Adipose tissue (tissue), 3 donors: Measurements from ENCODE around the gene PATJ. TPM values are rescaled to one million over a fixed set of nuclear protein-coding genes. Genes with fewer than 3 reads are reported as not detected.
"Not testable (repeated sequence)": the region's sequence is repeated elsewhere in the genome, so short reads cannot be mapped to it uniquely, and the experiment has no call there.

Experiments used
- H3K27ac ChIP-seq: one replicate; pipeline ENCODE4 v1.5.1; 2013; ENCODE audit warnings: low read depth, low read length
- WGBS, 3 donors: extraction: QIAGEN DNeasy Blood & Tissue Kit; methylation state at CpG; one replicate each; pipeline ENCODE4 v1.1.7; 2013; 5-methylcytosine and 5-hydroxymethylcytosine counted together
- polyA plus RNA-seq, 3 donors: library from polyadenylated mRNA; stranded (reverse); fragments of 200-250 nt; gene quantifications; one replicate each; pipeline ENCODE4 v1.2.3, GENCODE V29; 2013
- donor health status: healthy with polysubstance abuse.
- donor health status: Bipolar disorder and iron deficiency.
- donor health status: healthy.

The PATJ gene
- polyA plus RNA-seq, 3 donors, result 2.6 to 9.8 (median 2.9) TPM

GRCh38 chr1:61921435-61921834, 179.2 kb downstream of the PATJ start:
- no peak overlapping the region for H3K27ac ChIP-seq

DNA sequence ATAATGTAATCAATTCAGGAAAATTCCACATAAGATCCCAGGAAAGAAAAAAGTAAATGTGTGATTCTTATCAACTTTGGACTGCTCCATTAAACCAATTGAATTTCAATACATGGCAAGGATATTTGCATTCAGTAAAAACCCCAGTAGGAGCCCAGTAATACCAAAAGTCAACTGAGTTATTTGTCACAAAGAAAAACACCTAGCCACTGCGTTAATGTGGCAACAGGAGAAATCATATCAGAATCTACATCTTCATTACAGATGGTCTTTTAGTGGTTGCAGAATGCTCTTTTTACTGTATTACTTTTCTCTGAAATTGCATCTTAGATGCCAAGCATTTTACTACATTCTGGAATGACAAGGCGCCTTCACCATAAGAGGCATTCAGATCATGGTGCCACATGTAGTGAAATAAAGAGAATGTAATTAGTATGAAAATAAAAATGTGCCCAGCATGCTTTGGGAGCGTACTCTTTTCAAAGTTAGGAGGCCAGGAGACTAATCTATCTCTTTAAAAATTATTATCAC, 180.7 kb downstream of the PATJ start:
- no peak overlapping the region for H3K27ac ChIP-seq
- 93 to 98% (median 96%) methylated on average over 3 of the region's 3 CpGs for WGBS, 3 donors

GRCh38 chr1:61925591-61926298, 183.5 kb downstream of the PATJ start:
- WGBS, 3 donors, result 95 to 100% (median 97%) methylated on average over 1 of the region's 1 CpG
- no peak overlapping the region for H3K27ac ChIP-seq

DNA sequence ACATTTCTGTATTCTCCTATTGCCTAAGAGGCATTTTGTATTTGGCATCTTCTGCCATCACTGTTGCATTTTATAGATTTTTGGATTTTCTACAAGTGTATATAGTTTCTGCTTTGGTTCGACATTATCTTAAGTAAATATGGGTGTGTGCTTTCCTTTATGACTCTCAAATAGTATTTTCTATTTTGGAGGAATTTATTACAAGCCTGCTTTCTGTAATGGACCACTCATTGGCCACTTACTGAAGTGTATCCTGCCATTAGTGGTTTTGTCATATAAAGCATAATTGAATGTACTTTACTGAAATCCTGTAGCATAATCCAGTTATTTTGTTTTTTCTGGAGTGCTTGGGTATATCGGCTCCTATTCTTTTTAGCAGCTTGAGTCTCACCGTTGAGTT, 184.3 kb downstream of the PATJ start:
- WGBS, 3 donors, result 83 to 91% (median 91%) methylated on average over 3 of the region's 3 CpGs
- H3K27ac ChIP-seq, result no peak overlapping the region

GRCh38 chr1:61930116-61930645, 187.9 kb downstream of the PATJ start:
- WGBS, 3 donors, result 93 to 97% (median 95%) methylated on average over 5 of the region's 5 CpGs
- H3K27ac ChIP-seq, result no peak overlapping the region

- no peak overlapping the region for H3K27ac ChIP-seq
- 91 to 98% (median 97%) methylated on average over 3 of the region's 3 CpGs for WGBS, 3 donors
Measured at GRCh38 chr1:61931587-61932279, 189.5 kb downstream of the PATJ start.

GRCh38 chr1:61935516-61935915, 193.2 kb downstream of the PATJ start:
- 93 to 98% (median 97%) methylated on average over 3 of the region's 3 CpGs for WGBS, 3 donors
- no peak overlapping the region for H3K27ac ChIP-seq

DNA sequence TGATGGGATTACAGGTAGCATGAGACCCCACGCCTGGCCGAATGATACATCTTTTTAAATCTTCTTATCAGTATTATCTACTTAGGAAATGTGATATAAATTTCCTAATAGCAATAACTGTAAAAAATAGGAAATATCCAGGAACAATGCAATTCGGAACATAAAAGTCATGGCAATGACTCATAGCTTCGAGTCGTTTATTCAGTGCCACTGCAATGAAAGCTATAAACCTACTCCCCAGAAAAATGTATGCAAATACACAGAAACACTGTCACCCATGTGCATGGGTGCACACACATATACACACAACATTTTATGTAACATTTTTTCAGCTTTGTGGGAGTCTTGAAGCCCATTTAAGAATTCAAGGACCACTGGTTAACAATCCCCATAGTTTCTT, 194.6 kb downstream of the PATJ start:
- H3K27ac ChIP-seq, result no peak overlapping the region
- WGBS, 3 donors, result 64 to 76% (median 75%) methylated on average over 5 of the region's 5 CpGs

- no peak overlapping the region for H3K27ac ChIP-seq
Measured at GRCh38 chr1:61941794-61942193, 199.5 kb downstream of the PATJ start.

DNA sequence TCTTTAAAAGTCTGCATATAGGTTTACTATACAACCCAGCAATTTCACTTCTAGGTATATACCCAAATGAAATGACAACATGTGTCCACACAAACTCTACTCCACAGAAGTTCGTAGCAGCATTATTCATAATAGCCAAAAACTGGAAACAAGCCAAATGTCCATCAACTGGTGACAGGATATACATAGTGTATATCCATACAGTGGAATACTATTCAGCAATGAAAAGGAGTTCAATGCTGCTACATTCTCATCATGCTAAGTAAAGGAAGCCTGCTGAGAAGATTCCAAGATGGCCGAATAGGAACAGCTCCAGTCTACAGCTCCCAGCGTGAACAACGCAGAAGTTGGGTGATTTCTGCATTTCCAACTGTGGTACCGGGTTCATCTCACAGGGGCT, 200.6 kb downstream of the PATJ start:
- no peak overlapping the region for H3K27ac ChIP-seq
- 98% methylated on average over 5 of the region's 5 CpGs for WGBS, 3 donors

DNA sequence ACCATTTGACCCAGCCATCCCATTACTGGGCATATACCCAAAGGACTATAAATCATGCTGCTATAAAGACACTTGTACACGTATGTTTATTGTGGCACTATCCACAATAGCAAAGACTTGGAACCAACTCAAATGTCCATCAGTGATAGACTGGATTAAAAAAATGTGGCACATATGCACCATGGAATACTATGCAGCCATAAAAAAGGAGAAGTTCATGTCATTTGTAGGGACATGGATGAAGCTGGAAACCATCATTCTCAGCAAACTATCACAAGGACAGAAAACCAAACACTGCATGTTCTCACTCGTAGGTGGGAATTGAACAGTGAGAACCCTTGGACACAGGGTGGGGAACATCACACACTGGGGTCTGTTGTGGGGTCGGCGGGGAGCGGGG, 206.4 kb downstream of the PATJ start:
- H3K27ac ChIP-seq, result not testable (repeated sequence)
- WGBS, 3 donors, result 65 to 89% (median 66%) methylated on average over 5 of the region's 5 CpGs

- H3K27ac ChIP-seq, result no peak overlapping the region
- WGBS, 3 donors, result 37 to 50% (median 42%) methylated on average over 2 of the region's 2 CpGs
Measured at GRCh38 chr1:61950418-61950817, 208.1 kb downstream of the PATJ start.

DNA sequence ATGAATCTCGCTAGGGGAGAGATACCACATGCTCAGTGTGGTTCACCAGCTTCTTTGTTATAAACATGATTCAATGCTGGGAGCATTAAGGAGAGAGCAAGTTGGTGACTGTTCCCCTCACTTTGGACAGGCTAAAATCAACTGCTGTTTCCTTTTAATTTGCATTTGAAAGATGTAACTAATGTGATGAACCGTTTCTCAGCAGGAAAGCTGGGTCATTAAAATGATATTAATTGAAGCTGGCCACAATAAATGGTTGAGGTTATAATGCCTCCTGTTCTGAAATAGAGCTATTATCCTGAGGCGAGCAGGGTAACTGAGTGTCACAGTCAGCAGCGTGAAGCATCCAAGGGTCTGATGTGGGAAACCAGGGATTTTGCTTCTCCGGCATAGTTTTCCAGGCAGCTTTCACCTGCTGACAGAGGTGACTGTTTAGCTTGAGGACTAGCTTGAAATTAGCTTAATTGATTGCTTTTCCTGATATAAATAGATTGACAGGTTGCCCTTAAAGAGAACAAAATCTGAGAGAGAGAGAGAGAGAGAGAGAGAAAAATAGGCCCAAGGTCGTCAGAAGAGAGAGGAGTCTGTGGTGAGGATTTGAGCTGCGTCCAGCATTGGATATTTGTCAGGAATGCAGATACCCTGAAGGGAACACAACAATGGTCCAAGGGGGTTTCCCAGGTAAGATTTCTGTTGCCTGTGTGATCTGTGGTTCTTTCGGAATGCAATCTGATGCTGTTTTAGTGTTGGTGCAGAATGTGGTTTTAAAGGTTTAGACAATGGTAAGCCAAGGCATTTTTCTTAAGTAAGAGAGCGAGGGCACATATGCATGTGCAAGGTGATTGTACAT, 209.7 kb downstream of the PATJ start:
- no peak overlapping the region for H3K27ac ChIP-seq
- WGBS, 3 donors, result 62 to 82% (median 81%) methylated on average over 9 of the region's 9 CpGs

DNA sequence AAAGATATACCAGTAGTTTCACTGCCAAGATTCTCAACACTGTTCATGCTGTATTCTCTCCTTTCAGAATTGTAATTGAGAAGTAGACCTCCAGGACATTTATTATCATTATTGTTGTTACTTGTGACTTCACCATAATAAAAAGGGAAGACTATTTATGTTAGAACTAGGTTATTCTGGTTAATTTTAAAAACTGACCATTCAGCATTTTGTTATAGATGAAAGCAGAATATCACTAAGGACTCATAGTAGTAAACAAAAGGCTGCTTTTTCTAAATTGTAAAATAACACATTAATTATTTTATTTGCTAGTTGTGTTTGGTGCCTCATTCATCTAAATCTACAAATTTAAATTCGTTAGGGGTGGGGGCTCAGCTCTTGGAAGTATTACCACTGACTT, 210.4 kb downstream of the PATJ start:
- 68 to 86% (median 70%) methylated on average over 1 of the region's 1 CpG for WGBS, 3 donors
- H3K27ac ChIP-seq, result no peak overlapping the region

DNA sequence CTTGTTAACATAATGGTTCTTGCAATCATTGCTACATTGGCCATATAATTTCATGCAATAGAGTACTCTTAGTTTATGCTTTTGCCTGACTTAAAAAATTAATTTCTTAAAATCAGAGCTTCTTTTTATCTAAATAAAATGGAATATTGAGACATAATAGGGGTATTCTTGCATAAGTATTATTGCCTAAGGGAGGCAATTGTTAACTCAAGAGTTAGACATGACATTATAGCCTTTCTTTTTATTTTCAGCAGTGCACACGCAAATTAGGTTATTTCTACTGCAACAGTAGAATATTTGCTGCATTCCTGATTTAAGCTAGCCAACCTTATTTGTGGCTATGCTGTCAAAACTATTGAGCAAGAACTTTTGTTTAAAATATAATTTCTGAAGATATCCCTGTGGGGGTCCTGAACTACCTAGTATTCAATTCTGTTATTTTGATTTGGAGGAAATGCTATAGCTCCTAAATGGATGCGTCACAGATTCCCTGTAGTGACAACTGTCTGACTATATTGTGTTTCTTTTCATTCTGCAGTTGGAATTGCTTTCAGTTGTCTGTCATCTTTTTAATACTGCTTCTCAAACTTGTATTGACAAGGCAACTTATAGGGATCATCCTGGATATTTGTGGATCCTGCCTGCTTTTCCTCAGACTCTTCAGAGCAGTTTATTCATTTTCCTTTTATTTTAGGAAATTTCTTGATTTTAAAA, 211.0 kb downstream of the PATJ start:
- H3K27ac ChIP-seq, result no peak overlapping the region

DNA sequence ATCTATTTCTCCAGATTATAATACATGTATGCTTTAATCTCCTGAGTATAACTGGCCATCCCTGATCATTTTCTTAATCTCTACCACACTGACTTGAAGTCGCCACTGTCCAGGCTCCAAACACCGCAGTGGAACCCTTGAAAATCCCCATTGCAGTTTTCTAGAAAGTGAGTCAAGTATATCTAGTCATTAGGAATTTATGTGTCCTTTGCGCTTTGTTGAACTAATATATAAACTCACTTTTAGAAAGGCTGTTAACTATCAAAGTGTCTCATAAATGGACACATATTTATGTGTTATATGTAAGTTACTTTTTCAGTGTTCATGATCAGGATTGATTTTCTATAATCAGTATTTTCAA, 211.5 kb downstream of the PATJ start:
- no peak overlapping the region for H3K27ac ChIP-seq
- WGBS, 3 donors, result 94 to 98% (median 96%) methylated on average over 3 of the region's 3 CpGs

More for the DNA sequence above, 211.0 kb downstream of the PATJ start:
- 83 to 92% (median 88%) methylated on average over 2 of the region's 2 CpGs for WGBS, 3 donors

GRCh38 chr1:61955261-61955660, 213.0 kb downstream of the PATJ start:
- 89 to 94% (median 94%) methylated on average over 1 of the region's 1 CpG for WGBS, 3 donors
- no peak overlapping the region for H3K27ac ChIP-seq

GRCh38 chr1:61956016-61956645, 213.9 kb downstream of the PATJ start:
- 87 to 95% (median 92%) methylated on average over 6 of the region's 6 CpGs for WGBS, 3 donors
- H3K27ac ChIP-seq, result no peak overlapping the region
